Right atrium auricular region (tissue), 2 donors: ENCODE measurements around the gene MYO9A. TPM values are rescaled to one million over a fixed set of nuclear protein-coding genes. Genes with fewer than 3 reads are reported as not detected.

Source experiments
- DNase-seq: peaks from one replicate; pipeline ENCODE4 v3.0.0-alpha.2; 2019; ENCODE audit warnings: low spot score
- H3K27ac ChIP-seq, 2 donors: fragments of 200-600 bp; sonication (generic); 1 replicate in 1 of 2; 2 replicates in 1 of 2; pipeline ENCODE4 v1.5.1; 2016 to 2019
- H3K27me3 ChIP-seq, 2 donors: fragments of 200-600 bp; sonication (generic); one replicate each; pipeline versions ENCODE4 v1.5.1 to v1.6.0; 2017 to 2019
- H3K36me3 ChIP-seq: fragments of 200-600 bp; sonication (generic); one replicate; pipeline ENCODE4 v1.5.1; 2016
- H3K4me1 ChIP-seq, 2 donors: fragments of 200-600 bp; sonication (generic); one replicate each; pipeline versions ENCODE4 v1.5.1 to v1.6.0; 2017 to 2019
- H3K4me3 ChIP-seq, 2 donors: fragments of 200-600 bp; sonication (generic); 1 replicate in 1 of 2; 2 replicates in 1 of 2; pipeline ENCODE4 v1.5.1; 2017 to 2019; ENCODE audit warnings: mild to moderate bottlenecking in 1 of 2, moderate library complexity in 1 of 2
- H3K9me3 ChIP-seq, 2 donors: fragments of 200-600 bp; sonication (generic); one replicate each; pipeline ENCODE4 v1.5.1; 2019
- CTCF ChIP-seq, 2 donors: fragments of 200-600 bp; sonication (generic); IDR thresholded peaks; one replicate each; pipeline ENCODE4 v1.5.1; 2019; ENCODE audit warnings: antibody characterized with exemption in 2 of 2
- total RNA-seq, 2 donors: library from RNA; depleted of rRNA; stranded (reverse); fragments of >200 nt; gene quantifications; one replicate each; pipeline ENCODE4 v1.1.0, GENCODE V29; 2016

MYO9A gene
- total RNA-seq, 2 donors from 2014 or later, result 23.4 to 24.1 TPM

GRCh38 chr15:72096796-72097195, 21.2 kb downstream of the MYO9A start:
- H3K4me1 ChIP-seq, result no peaks in the 10 kb centered on the region
- H3K27me3 ChIP-seq, result no peaks in the 10 kb centered on the region
- H3K27ac ChIP-seq, result no peak overlapping the region
- no peak for TF ChIP-seq CTCF (IDR thresholded peaks at IDR 0.05)
- no peaks in the 10 kb centered on the region for H3K9me3 ChIP-seq
- no peak overlapping the region for H3K4me3 ChIP-seq
- no peaks in the 10 kb centered on the region for H3K36me3 ChIP-seq
- no peak for DNase-seq

GRCh38 chr15:72092691-72093090, 25.3 kb downstream of the MYO9A start:
- H3K27me3 ChIP-seq, result no peaks in the 10 kb centered on the region
- H3K4me1 ChIP-seq, result no peaks in the 10 kb centered on the region
- no peak for TF ChIP-seq CTCF (IDR thresholded peaks at IDR 0.05)
- H3K4me3 ChIP-seq, result no peak overlapping the region
- no peak for DNase-seq
- H3K36me3 ChIP-seq, result no peaks in the 10 kb centered on the region
- H3K27ac ChIP-seq, result no peak overlapping the region
- H3K9me3 ChIP-seq, result no peaks in the 10 kb centered on the region

GRCh38 chr15:72092006-72092405, 25.9 kb downstream of the MYO9A start:
- no peaks in the 10 kb centered on the region for H3K27me3 ChIP-seq
- TF ChIP-seq CTCF (IDR thresholded peaks at IDR 0.05), result no peak
- DNase-seq, result no peak
- H3K4me1 ChIP-seq, result peaks cover 0 to 4% of the 10 kb centered on the region in 2 donors
- no peak overlapping the region for H3K4me3 ChIP-seq
- no peaks in the 10 kb centered on the region for H3K9me3 ChIP-seq
- no peak overlapping the region for H3K27ac ChIP-seq
- no peaks in the 10 kb centered on the region for H3K36me3 ChIP-seq

- no peak for DNase-seq
- Histone ChIP-seq H3K9me3 (no peaks in the 10 kb centered on the region), H3K4me3 (no peak overlapping the region), H3K36me3 (no peaks in the 10 kb centered on the region), H3K27ac (no peak overlapping the region), H3K4me1 (peaks cover 0 to 17% of the 10 kb centered on the region in 2 donors), H3K27me3 (no peaks in the 10 kb centered on the region)
- no peak for TF ChIP-seq CTCF (IDR thresholded peaks at IDR 0.05)
Measured at GRCh38 chr15:72086920-72087648, 30.9 kb downstream of the MYO9A start.

- Histone ChIP-seq H3K36me3 (no peaks in the 10 kb centered on the region), H3K9me3 (no peaks in the 10 kb centered on the region), H3K27ac (no peak overlapping the region), H3K4me1 (peaks cover 0 to 19% of the 10 kb centered on the region in 2 donors), H3K4me3 (no peak overlapping the region), H3K27me3 (no peaks in the 10 kb centered on the region)
- DNase-seq, result no peak
- no peak for TF ChIP-seq CTCF (IDR thresholded peaks at IDR 0.05)
Measured at GRCh38 chr15:72086010-72086697, 31.8 kb downstream of the MYO9A start.
